NCI-H1694 (cell line): Measurements from ENCODE around the gene LATS1.
A peak's percentile ranks its signal among the peaks of the same experiment; 100 is the strongest.

ENCODE experiments used
- DNase-seq: peaks from one replicate; lab custom pipeline; 2025; lab: John Stamatoyannopoulos, UW

The LATS1 gene

DNA sequence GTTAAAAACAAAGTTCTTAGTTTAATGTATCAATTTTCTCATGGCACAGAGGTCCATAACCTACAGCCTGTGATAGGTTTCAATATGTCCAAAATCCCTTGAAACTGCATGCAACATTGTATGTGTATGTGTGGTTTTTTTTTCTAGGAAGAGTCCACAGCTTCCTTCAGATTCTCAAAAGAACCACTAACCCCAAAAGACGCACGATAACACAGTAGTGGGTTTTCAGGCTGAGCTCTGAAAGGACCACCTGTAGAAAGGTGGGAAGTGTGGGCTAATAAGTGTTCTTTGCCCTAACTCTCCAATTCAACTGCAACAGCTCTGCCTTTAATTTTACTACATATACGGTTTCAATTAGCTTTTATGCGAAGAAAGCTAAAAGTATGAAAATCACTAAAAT, 57.9 kb downstream of the LATS1 start:
- no peak for DNase-seq

DNA sequence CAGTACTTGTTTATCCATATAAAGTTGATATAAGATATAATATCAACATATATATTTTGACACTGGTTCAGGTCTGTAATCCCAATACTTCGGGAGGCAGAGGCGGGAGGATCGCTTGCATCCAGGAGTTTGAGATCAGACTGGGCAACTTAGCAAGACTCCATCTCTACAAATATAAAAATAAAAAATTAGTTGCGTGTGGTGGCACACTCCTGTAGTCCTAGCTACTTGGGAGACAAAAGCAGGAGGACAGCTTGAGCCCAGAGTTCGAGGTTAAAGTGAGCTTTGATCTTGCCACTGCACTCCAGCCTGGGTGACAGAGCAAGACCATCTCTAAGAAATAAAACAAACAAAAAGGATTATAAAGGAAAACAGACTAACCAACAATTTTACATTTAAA, 60.5 kb downstream of the LATS1 start:
- DNase-seq: no peak

DNA sequence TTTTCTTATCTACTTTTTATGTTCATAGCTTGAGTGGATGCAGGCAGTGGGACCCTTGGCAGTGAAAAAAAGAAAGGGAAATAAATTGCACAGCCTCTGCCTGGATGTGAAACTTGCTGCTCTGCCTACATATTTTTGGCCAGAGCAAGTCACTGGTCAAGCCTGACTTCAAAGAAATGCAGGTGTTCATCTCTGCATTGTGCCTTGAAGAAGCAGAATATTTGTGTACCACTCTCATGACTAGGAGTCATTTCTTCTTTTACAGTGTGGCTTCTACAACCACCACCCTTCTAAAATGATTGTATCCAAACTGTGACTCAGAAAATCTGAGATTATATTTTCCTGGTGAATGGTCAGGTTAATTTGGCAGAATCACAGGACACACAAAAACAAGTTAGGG, 66.8 kb downstream of the LATS1 start:
- no peak for DNase-seq

DNA sequence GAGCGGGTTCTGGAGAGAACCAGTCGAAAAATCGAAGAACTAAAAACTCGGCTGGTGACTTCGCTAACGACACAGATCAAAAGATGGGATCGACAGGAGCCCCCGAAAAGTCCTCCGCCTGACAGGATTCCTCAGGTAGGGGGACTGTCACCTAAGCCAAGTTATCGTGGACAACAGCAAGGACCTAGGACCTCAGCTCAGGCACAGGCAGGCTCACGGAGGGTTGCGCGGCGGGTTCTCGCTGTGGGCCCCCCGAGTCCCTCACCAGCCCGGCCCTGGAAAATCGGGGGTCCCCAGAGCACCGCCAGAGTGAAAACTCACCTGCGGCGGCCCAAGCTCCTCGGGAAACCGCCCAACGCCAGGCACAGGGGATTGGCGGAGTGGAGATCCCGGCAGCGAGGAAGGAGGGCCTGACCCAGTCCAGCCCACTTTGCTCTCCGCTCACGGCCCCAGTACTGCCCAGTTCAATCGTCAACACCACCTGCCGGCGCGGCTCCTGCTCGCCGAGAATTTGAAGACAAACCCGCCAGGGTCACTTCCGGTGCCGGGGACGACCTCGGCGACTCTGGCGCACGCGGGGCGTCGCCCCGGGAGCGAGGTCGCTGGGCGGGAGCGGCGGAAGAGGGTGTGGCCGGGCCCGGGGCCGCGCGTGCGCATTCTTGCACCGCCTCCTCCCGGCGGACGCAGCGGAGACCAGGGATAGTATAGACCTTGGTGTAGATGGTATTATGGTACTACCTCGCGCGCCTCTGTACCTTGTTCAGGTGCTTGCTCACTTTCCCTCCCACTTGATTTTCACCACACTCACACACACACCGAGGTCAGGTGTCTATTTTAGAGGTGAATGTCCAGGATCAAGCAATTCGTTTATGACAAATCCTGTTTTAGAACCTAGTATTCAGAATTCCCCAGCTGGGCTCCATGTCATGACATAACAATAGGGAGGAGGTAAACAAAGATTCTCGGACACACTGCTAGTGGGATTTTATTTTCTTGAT, 69.5 kb downstream of the LATS1 start, which contains the start of gene KATNA1:
KATNA1 (minus strand) TSS at position 567 of the 998 bp plus-strand sequence. CDS start 10,167 bp downstream, outside the sequence.
- DNase-seq: peak; percentile 54

DNA sequence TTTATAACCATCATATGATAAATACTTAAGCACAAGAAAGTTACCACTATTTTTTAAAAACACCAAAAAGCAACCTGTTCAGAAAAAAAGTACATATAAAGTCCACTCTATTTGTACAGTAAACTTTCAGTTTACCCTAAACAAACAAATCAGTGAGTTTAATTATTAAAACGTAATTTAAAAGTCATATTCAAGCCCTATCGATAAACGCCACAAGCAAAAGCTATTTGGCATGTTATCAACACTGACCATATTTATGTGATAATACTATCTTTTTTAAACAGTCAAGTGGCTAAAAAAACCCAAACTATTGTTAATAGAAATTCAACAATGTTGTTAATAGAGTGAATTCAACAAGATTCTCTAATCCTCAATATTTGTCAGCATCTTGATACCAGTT, 71.3 kb downstream of the LATS1 start:
- no peak for DNase-seq

DNA sequence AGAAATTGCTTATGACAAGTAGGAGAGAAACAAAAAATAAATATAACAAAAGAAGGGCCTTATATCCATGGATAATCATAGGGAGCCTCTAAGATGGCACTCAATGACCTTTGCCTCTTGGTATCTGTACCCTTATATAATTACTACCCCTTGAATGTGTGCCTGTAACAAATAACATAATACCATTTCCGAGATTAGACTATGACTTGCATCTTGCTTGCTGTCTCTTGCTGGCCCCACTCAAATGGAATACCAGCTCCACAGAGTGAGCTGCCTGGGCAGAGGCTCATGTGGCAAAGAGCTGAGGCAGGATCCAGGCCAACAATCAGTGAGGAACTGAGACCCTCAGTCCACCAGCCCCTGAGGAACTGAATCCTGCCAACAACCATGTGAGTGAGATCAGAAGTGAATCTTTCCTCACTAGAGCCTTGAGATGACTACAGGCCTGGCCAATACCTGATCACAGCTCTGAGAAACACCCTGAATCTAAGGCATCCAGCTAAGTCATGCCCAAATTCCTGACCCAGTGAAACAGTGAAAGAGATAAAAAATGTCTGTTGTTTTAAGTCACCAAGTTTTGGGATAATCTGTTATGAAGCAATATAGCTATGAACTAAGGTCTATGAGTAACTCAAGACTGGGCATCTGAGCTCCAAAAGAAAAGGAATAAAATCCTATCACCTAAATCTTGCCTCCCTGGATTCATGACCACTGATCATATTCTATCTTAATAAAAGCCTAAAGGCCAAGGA, 74.9 kb downstream of the LATS1 start:
- DNase-seq: no peak

DNA sequence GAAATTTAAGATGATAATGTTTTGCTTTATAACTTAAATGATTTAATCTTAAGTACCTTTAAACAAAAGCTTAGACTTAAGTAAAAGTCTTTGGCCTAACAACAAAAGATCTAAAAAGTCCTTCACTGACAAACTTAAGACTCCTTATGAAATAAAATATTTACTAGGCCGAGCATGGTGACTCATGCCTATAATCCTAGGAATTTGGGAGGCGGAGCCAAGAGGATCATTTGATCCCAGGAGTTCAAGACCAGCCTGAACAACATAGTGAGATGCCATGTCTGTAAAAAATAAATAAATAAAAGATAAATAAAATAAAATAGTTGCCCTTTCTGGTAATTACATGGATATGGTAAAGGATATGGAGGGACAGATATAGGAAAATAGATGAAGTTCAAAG, 81.8 kb downstream of the LATS1 start:
- DNase-seq: no peak

DNA sequence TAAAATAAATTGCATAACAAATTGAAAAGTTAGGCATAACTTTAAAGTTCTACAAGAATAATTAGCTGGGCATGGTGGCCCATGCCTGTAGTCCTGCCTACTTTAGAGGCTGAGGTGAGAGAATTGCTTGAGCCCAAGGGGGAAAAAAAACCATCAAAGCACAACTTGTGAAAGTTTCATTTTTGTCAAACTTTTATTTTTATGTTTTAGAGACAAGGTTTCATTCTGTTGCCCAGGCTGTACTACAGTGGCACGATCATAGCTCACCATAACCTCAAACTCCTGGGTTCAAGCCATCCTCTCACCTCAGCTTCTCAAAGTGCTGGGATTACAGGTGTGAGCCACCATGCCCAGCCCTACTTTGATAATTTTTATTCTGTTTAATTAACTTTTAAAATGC, 83.6 kb downstream of the LATS1 start:
- no peak for DNase-seq

DNA sequence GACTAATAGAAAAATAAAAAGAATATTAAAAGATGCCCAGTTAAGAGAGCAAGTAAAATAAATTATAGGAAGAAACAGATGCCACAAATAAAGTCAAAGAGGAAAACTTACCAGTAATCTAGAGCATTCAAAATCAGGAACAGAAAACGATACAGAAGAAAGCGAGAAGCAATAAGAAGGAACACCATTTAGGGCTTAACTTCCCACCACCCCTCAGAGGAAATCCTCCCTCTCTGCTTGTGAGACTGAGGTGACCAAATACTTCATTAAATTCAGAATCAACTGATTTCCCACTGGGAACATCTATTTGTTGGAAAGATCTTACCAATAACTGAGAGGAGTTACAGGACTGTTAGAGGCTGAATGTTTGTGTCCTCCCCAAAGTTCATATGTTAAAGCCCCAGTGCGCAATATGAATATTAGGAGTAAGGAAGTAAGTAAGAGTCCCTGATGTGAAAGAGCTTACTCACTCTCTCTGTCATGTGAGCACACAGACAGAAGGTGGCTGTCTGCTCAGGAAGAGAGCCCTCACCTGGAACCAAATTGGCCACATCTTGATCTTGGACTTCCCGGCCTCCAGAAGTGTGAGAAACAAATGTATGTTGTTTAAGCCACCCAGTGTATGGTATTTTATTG, 88.9 kb downstream of the LATS1 start:
- no peak for DNase-seq

DNA sequence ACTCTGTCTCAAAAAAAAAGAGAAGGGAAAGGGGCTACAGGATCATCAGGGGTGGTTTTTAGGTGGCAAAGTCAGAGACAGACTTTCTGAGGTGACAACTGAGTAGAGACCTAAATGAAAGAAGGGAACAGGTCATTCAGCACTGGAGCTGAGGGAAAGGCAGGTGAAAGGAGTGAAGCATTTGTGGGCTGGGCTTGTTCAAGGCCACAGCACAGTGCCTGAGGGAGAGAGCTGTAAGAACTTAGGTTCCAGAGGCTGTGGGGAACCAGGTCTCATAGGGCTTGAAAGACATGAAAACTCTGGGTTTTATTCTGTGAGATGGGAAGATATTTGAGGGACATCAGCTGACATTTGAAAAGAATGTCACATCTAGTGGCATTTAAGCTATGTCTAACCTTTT, 90.2 kb downstream of the LATS1 start:
- no peak for DNase-seq

DNA sequence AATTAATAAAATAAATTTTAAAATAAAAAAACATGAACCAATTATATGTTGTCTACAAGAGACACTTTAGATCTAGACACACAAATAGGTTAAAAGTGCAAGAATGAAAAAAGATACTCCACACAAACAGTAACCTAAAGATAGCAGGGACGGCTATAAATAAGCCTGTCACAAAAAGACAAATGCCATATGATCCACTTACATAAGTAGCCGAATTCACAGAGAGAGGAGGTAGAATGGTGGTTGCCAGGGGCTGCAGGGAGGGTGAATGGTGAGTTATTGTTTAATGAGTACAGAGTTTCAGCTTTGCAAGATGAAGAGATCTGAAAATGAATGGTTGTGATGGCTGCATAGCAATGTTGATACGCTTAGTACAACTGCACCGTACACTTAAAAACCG, 102.1 kb downstream of the LATS1 start:
- no peak for DNase-seq

DNA sequence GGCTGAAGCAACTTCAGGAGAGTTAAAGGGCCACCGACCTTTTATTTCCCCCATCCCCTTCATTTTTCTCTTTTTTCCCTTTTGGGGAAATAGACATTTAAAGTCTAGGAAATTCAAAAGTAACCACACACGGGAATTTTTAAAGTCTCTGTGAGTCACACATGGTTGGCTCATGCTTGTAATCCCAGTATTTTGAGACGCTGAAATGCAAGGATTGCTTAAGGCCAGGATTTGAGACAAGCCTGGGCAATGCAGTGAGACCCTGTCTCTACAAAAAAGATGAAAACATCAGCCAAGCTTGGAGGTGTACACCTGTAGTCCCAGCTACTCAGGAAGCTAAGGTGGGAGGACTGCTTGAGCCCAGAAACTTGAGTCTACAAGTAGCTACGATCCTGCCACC, 103.6 kb downstream of the LATS1 start:
- no peak for DNase-seq

DNA sequence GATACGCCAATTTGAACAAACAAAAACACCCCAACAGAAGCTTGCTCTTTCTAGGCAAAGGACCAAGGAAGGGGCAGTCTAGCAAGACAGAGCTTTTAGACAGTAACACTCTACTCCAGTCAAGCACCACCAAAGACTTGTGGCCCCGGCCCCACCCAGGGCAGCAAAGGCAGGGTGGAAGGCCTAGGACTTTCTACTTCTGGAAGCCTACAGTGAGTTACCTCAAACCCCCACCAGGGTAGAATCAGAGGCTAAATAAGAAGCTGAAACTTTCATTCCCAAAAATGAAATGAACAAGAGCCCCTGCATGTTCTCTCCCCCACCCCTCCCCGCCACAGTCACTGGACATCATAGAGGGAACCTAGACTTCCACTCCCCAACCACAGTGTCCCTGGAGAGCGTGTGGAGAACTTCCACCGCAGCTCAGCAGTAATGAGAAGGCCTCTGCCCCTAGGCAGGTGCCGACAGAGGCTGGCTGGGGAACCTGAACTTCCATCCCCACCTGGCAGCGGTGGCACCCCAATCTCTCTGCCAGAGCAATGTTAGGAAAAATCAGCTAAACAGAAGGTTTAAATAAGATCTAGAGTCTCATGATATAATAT, 109.4 kb downstream of the LATS1 start:
- no peak for DNase-seq
